NCI-H510A (cell line): ENCODE results near the gene STT3A.

ENCODE experiments used
- DNase-seq: peaks from one replicate; lab custom pipeline; 2025; lab: John Stamatoyannopoulos, UW

Gene STT3A

DNA sequence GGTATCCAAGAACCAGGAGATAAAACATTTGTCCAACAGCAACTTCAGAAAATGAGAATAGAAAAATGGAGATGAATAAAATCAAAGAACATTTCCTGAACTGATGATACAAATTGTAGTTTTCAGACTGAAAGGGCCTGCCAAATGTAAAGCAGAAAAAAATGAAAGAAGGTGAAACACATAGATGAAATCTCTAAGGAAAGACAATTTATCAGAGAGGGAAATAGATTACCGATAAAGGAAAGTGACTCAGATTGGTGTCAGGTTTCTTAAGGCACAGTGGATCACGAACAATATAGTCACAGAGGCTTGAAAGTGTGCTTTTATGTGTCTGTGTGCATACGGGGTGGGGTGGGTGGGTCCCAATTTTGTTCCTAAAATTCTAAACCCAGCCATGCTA is 4.1 kb upstream of the STT3A start:
- no peak for DNase-seq

DNA sequence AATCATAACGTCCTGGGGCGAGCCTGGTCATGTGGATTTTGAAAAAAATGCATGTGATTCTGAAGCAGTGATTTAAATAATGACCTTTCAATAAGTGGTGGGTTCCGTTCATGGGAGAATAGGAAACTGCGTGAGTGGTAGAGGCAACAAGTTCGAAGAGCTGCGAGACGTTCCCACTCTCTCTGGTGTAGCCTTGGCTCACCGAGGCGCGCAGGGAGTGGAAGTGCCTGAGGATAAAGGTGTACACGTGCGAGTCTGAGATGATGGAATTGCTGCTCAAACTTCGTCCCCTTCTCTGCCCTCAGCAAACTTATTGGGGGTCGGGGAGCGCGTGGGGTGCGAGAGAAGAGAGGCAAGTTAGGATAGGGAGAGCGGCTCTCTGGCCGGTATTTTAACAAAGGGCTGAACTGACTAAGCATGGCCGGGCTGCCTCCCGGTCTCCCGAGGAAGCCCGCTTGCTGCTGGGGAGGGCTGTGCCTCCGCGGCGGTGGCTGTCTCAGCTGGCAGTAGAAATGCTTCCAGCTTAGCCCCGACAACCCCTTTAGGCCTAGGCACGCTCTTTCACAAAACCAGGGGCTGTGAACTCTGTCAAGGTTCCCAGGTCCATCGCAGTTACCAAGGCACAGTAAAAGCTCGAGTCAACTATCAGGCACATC is 875 bp upstream of the STT3A start:
- no peak for DNase-seq

DNA sequence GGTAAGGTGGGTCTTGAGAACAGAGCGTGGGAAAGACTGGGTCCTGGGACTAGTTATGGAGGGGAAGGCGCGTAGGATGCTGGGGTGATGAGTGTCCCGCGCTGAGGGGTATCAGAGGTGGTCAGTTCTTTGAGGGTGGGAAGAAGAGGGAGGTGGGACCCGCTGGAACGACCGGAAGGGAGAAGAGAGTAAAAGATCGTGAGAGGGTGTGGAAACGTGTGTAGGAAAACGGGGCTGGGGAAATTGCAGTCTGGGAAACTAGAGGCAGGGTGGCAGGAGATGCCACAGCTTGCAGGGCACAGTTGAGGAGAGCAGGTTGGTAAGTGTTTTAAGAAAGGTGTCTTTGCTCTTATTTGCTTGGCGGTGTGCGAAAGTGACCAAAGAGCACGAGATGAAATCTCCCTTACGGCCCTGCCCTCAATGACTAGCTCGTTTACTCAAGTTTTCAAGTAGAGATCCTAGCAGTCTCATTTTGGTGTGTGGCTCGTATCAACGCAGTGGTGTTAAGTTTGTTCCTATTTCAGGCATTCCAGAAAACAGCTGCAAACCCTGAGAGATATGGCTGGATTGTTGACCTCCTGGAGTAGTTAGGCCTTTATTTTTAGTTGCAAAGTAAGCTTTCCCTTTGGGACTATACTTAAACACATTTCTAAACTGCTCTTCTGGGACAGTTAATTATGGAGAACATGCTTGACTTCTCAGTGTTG is 615 bp downstream of the STT3A start:
- DNase-seq = peak; percentile 17

GRCh38 chr11:125594958-125595357 is 2.3 kb downstream of the STT3A start:
- DNase-seq = no peak

DNA sequence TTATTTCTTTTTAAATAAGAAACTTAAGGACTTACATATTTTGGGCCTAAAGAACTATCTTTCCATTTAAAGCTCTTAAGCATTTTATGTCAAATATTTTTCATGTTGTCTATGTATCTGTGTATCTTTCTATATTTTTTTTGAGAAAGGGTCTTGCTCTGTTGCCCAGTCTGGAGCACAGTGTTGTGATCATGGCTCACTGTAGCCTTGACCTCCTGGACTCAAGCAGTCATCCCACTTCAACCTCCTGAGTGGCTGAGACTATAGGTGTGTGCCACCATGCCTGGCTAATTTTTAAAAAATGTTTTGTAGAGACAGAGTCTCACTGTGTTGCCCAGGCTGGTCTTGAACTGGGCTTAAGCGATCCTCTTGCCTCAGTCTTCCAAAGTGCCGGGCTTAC is 8.0 kb downstream of the STT3A start:
- no peak for DNase-seq

- DNase-seq = no peak
These were observed 10.6 kb downstream of the STT3A start for GRCh38 chr11:125603207-125603606.

GRCh38 chr11:125605417-125605816 is 12.8 kb downstream of the STT3A start:
- no peak for DNase-seq

GRCh38 chr11:125609545-125609944 is 16.9 kb downstream of the STT3A start:
- DNase-seq = no peak

DNA sequence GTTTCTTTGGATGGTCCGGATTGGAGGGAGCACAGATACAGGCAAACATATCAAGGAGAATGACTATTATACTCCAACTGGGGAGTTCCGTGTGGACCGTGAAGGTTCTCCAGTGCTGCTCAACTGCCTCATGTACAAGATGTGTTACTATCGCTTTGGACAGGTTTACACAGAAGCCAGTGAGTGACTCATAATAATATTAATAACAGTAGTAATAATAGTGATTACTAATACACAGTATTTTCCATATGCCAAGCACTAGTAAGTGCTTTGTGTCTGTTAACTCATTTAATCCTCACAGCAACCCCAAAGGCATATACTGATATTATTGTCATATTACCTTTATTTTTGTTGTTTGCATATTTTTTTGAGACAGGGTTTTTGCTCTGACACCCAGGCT is 25.7 kb downstream of the STT3A start:
- DNase-seq = no peak

- no peak for DNase-seq
These were observed 29.3 kb downstream of the STT3A start for GRCh38 chr11:125621995-125622394.

DNA sequence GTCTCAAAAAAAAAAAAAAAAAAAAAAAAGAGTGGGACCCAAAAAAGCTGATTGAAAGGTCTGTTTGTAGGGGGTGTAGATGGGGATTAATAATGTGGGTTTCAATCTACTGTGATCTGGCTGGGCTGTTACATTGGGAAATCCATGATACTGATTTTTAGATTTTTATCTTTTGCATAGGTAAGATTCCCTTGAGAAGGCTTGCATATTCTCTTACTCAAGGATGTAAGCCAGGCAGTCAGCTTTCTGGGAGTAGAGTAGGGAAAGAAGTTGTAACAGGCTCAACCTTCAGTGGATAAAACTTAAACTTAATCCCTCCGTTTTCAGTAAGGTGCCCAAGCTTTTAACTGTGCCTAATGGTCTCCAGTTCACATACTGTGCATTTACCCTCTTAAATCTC is 30.4 kb downstream of the STT3A start:
- no peak for DNase-seq

DNA sequence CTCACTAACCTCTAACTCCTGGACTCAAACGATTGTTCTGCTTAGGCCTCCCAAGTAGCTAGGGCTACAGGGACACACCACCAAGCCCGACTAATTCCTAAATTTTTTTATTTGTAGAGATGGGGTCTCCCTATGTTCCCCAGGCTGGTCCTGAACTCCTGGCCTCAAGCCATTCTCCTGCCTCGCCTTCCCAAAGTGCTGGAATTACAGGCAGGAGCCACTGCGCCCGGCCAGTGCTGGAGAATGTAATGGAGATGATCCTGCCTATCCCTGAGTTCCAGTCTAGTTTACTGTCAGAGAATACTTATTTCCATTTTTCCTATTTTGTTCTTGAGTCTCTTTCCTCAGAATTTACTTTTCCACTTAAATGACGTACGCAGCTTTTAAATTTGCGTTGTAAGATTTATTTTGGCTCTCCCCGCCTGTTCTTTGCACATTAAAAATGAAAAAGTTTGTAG is 32.1 kb downstream of the STT3A start, which contains the start of gene CHEK1:
Gene CHEK1 (plus strand): TSS at position 408 of the 458 bp plus-strand sequence. CDS start 1,606 bp downstream, outside the sequence.
- no peak for DNase-seq

- no peak for DNase-seq
These were observed 32.6 kb downstream of the STT3A start for GRCh38 chr11:125625225-125625629.

DNA sequence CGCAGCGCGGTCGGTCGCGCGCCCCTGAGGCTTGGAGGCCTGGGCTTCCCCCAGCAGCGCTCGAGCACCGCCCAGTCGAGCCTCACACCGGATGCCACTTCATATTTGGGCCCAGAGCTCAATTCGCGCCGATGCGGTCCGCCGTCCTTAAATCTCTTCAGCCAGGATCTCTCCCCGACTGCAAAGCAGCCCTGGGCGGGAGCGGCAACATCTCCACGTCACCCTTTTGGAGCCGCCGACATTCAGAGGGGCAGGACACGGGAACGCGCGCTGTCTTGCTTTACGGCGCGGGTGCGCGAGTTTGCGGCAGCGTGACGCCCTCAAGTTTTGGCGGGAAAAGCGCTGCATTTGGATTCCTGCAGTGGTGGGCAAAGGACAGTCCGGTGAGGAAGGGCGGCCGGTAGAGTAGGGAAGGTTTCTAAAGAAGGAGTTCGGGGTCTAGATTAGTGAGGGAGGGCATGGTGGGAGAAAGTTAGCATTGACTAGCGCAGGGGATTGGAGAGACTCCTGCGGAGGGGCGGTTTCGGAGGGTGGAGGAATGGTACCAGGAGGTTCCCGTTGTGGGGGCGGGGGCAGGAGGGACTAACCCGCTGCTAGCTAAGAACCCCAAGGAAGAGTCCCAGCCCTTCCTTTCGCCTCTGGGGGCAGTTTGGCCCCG is 33.1 kb downstream of the STT3A start:
- DNase-seq = peak; percentile 89

GRCh38 chr11:125626288-125626950 is 33.8 kb downstream of the STT3A start:
- DNase-seq = no peak

- DNase-seq = no peak
These were observed 34.7 kb downstream of the STT3A start for GRCh38 chr11:125627236-125627910.

DNA sequence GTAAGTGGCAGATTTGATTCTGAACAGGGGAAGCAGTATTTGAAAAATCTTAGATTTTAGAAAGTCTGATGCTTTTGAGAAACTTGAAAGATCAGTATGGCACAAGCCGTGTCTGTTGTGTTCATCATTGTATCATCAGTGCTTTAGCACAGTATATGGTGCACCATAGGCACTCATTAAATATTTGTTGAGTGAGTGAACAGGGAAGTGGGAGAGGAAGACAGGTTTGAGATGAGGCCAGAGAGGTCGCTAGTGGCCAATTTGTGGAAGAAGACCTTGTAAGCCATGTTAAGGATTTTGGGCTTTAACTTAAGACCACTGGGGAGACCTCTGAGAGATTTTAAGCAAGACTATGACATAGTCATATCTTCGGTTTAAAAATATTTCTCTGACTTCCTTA is 45.2 kb downstream of the STT3A start:
- no peak for DNase-seq

GRCh38 chr11:125638315-125638714 is 45.7 kb downstream of the STT3A start:
- no peak for DNase-seq

- DNase-seq = no peak
These were observed 53.2 kb downstream of the STT3A start for GRCh38 chr11:125645871-125646270.

DNA sequence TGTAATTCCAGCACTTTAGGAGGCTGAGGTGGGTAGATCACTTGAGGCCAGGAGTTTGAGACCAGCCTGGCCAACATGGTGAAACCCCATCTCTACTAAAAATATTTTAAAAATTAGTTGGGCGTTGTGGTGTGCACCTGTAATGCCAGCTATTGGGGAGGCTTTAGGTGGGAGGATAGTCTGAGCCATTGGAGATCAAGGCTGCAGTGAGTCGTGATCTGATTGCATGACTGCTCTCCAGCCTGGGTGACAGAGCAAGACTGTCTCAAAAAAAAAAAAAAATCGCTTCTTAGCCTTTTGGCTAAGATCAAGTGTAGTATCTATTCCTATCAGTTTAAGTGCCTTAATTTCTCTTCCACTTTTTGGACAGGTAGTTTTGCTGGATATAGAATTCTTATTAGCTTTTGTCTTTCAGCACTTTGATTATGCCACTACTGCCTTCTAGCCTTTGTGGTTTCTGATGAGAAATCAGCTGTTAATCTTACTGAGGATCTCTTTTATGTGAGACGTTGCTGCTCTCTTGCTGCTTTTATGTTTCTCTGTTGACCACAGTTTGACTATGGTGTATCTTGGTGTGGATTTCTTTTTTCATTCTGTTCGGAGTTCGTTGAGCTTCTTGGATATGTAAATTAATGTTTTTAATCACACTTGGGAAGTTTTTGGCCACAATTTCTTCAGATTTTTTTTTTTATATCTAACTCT is 57.0 kb downstream of the STT3A start:
- no peak for DNase-seq

DNA sequence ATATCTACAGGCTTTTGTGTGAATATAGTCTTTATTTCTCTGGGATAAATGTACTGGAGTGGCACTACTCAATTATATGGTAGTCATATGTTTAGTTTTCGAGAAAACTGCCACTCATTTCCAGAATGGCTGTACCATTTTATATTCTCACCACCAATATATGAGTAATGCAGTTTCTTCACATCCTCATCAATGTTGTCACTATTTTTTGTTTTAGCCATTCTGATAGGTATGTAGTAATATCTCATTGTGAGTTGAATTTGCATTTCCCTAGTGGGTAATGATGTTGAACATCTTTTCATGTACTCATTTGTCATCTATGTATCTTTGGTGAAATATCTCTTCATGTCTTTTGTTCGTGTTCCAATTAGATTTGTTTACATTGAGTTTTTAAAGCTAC is 70.0 kb downstream of the STT3A start:
- DNase-seq = no peak
